ENCODE results near the gene SGMS1.

SGMS1 gene

DNA sequence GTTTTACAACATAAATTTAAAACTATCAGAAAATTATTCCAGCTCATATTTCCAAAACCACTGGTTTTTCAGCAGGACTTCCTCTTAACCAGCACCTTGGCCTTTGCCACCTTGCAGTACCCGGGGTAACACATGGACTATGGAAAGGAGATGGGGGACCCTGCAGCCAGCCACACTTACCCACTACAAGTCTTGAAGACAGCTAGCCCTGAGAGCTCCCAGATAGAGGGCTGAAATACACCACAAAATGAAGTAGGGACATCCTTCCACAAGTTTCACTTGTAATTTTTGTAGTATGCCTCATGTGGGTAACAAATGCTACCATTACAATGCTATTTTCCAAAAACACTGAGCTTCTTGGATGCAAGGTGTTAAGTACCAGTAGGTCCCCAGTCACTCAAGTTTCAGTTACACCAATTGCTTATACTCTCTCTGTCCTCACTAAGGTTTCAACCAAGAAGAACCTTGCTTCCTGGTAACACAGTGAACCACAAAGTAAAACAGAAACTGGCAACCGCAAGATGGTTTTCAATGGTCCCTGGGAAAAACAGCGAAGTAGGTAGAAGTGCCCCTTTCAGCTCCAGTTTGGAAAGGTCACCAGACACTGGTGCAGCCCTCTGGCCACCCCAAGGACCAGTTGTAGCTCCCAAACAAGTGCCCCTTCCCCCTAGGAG lies 110.9 kb downstream of the SGMS1 start:
- Histone ChIP-seq H3K4me2 (no peak overlapping the region), H4K20me1 (peaks cover 0 to 4% (median 0%) of the 10 kb centered on the region in 11 experiments; a peak in 1 of 22 replicates), H3K4me3 (no peak overlapping the region), H3K36me3 (peaks cover 0 to 16% (median 0%) of the 10 kb centered on the region in 11 experiments; a peak in 4 of 22 replicates), H3K27ac (no peak overlapping the region), H3K9me3 (replicated peaks in 1 of 11) (no peaks in the 10 kb centered on the region), H3K4me1 (peaks cover 0 to 8% (median 0%) of the 10 kb centered on the region in 10 experiments; a peak in 3 of 20 replicates), H3K9ac (no peak overlapping the region), H3K27me3 (no peaks in the 10 kb centered on the region)
- no peak for TF ChIP-seq Cebpa-rat (IDR thresholded peaks at IDR 0.05)

- no peaks in the 10 kb centered on the region for H3K27me3 ChIP-seq
- no peak overlapping the region for H3K4me2 ChIP-seq
- H3K4me3 ChIP-seq: no peak overlapping the region
- H4K20me1 ChIP-seq: peaks cover 0 to 9% (median 0%) of the 10 kb centered on the region in 11 experiments; a peak in 2 of 22 replicates
- no peak overlapping the region for H3K27ac ChIP-seq
- H3K9ac ChIP-seq: no peak overlapping the region
- H3K4me1 ChIP-seq: peaks cover 0 to 11% (median 0%) of the 10 kb centered on the region in 10 experiments; a peak in 3 of 20 replicates
- no peaks in the 10 kb centered on the region for H3K9me3 ChIP-seq (replicated peaks in 1 of 11)
- peaks cover 0 to 16% (median 0%) of the 10 kb centered on the region in 11 experiments; a peak in 4 of 22 replicates for H3K36me3 ChIP-seq
- TF ChIP-seq Cebpa-rat (IDR thresholded peaks at IDR 0.05): no peak
Measured at GRCh38 chr10:50512214-50512595, 111.6 kb downstream of the SGMS1 start.

GRCh38 chr10:50511492-50512213 lies 112.1 kb downstream of the SGMS1 start:
- no peak for TF ChIP-seq Cebpa-rat (IDR thresholded peaks at IDR 0.05)
- Histone ChIP-seq H3K27ac (no peak overlapping the region), H3K4me1 (peaks cover 0 to 11% (median 0%) of the 10 kb centered on the region in 10 experiments; a peak in 3 of 20 replicates), H3K9me3 (replicated peaks in 1 of 11) (no peaks in the 10 kb centered on the region), H3K4me3 (no peak overlapping the region), H3K9ac (no peak overlapping the region), H3K27me3 (no peaks in the 10 kb centered on the region), H4K20me1 (peaks cover 0 to 14% (median 0%) of the 10 kb centered on the region in 11 experiments; a peak in 4 of 22 replicates), H3K4me2 (no peak overlapping the region), H3K36me3 (peaks cover 0 to 16% (median 0%) of the 10 kb centered on the region in 11 experiments; a peak in 4 of 22 replicates)

GRCh38 chr10:50510517-50511473 lies 113.0 kb downstream of the SGMS1 start:
- Histone ChIP-seq H3K9me3 (replicated peaks in 1 of 11) (no peaks in the 10 kb centered on the region), H3K4me3 (no peak overlapping the region), H3K4me2 (no peak overlapping the region), H3K27me3 (no peaks in the 10 kb centered on the region), H3K9ac (no peak overlapping the region), H3K36me3 (peaks cover 0 to 16% (median 0%) of the 10 kb centered on the region in 11 experiments; a peak in 4 of 22 replicates), H4K20me1 (peaks cover 0 to 19% (median 0%) of the 10 kb centered on the region in 11 experiments; a peak in 5 of 22 replicates), H3K27ac (no peak overlapping the region), H3K4me1 (peaks cover 0 to 11% (median 0%) of the 10 kb centered on the region in 10 experiments; a peak in 3 of 20 replicates)
- no peak for TF ChIP-seq Cebpa-rat (IDR thresholded peaks at IDR 0.05)

GRCh38 chr10:50508315-50509051 lies 115.3 kb downstream of the SGMS1 start:
- Histone ChIP-seq H3K9me3 (replicated peaks in 1 of 11) (no peaks in the 10 kb centered on the region), H3K27ac (no peak overlapping the region), H3K9ac (no peak overlapping the region), H3K4me2 (no peak overlapping the region), H4K20me1 (peaks cover 0 to 23% (median 0%) of the 10 kb centered on the region in 11 experiments; a peak in 5 of 22 replicates), H3K4me1 (peaks cover 0 to 11% (median 0%) of the 10 kb centered on the region in 10 experiments; a peak in 3 of 20 replicates), H3K27me3 (no peaks in the 10 kb centered on the region), H3K4me3 (no peak overlapping the region), H3K36me3 (peaks cover 0 to 4% (median 0%) of the 10 kb centered on the region in 11 experiments; a peak in 2 of 22 replicates)
- TF ChIP-seq Cebpa-rat (IDR thresholded peaks at IDR 0.05): no peak

DNA sequence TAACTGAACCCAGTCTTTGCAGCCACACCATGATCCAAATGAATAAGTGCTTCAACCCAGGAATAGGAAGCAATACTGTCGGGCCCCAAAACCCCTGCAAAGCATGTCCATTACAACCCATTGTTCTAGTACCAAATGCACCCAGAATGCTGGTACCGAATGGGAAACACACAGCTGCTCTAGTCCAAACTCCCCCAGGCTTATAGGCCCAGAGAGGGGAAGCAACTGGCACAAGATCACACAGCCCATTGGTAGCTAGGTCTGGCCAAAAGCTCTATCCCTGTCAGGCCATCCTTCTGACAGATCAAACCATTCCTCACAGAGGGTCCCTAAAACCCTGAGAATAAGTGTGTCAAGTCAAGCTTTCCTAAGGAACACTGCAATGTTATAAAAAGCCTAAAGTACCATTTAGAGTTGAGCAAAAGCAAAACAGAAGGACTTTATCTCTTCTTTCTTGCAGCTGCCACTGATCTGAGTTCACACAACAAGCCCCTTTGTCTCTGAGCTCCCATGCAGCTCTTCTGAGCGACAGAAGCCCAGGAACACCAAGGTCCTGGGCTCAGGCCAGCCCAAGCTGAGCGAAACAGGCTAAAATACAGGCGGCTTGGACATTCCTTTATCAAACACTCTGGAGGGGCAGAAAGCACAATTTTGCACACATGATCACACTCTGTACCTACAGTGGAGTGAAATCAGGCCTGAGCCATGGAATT lies 116.7 kb downstream of the SGMS1 start:
- no peaks in the 10 kb centered on the region for H3K27me3 ChIP-seq
- H3K4me2 ChIP-seq: no peak overlapping the region
- H4K20me1 ChIP-seq: peaks cover 0 to 21% (median 0%) of the 10 kb centered on the region in 11 experiments; a peak in 5 of 22 replicates
- H3K36me3 ChIP-seq: peaks cover 0 to 4% (median 0%) of the 10 kb centered on the region in 11 experiments; a peak in 2 of 22 replicates
- H3K27ac ChIP-seq: no peak overlapping the region
- no peak overlapping the region for H3K9ac ChIP-seq
- H3K4me1 ChIP-seq: peaks cover 0 to 14% (median 3%) of the 10 kb centered on the region in 10 experiments; a peak in 9 of 20 replicates
- no peaks in the 10 kb centered on the region for H3K9me3 ChIP-seq (replicated peaks in 1 of 11)
- H3K4me3 ChIP-seq: no peak overlapping the region
- TF ChIP-seq Cebpa-rat (IDR thresholded peaks at IDR 0.05): no peak

DNA sequence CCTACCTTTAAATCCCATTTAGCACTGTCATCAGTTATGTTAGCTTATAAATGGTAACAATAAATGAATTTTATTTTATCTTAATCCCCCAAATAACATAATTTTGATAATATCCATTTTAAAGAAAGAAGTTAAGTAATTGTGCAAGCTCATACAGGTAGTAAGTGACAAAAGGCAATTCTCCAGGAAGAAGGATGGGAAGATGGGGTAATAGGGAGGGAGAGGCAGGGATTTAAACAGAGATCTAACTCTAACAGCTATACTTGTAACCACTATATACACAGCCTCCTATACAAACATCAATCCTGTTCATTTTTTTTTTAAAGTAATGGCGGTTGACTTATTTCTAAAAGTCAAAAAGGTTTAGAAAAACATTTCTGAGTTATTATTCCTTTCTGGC lies 119.4 kb downstream of the SGMS1 start:
- H3K9ac ChIP-seq: no peak overlapping the region
- peaks cover 0 to 19% (median 0%) of the 10 kb centered on the region in 11 experiments; a peak in 5 of 22 replicates for H4K20me1 ChIP-seq
- no peaks in the 10 kb centered on the region for H3K27me3 ChIP-seq
- no peak for TF ChIP-seq Cebpa-rat (IDR thresholded peaks at IDR 0.05)
- no peak overlapping the region for H3K27ac ChIP-seq
- H3K4me3 ChIP-seq: no peak overlapping the region
- no peaks in the 10 kb centered on the region for H3K9me3 ChIP-seq (replicated peaks in 1 of 11)
- H3K4me2 ChIP-seq: no peak overlapping the region
- peaks cover 0 to 12% (median 0%) of the 10 kb centered on the region in 10 experiments; a peak in 8 of 20 replicates for H3K4me1 ChIP-seq
- H3K36me3 ChIP-seq: 0 out of 22 replicates have a peak, but pooled peaks cover 0 to 5% (median 0%) of the 10 kb centered on the region in 11 experiments

Measured in BLaER1 treated with 17β-estradiol and CSF1 and Interleukin-3, amounts not matched to agents 10 nM and 100 nM (cell line).